ENCODE data around the gene MAL. TPM values are rescaled to one million over a fixed set of nuclear protein-coding genes. Genes with fewer than 3 reads are reported as not detected.

MAL gene
- total RNA-seq, 1 experiment from 2014 or later = 1.6 TPM

- no peak overlapping the region for H2AFZ ChIP-seq (ENCODE audit: low read length)
- POLR2A ChIA-PET (ENCODE audit: unreplicated experiment) = no interaction called here
Measured at GRCh38 chr2:95077861-95078603, 52.5 kb downstream of the MAL start.

GRCh38 chr2:95079199-95079683, 53.7 kb downstream of the MAL start:
- Histone ChIP-seq H3K9me3 (ENCODE audit: low read length) (no peaks in the 10 kb centered on the region), H3K27me3 (ENCODE audit: low read length) (no peaks in the 10 kb centered on the region), H3K4me3 (ENCODE audit: low read length) (no peak overlapping the region), H3F3A (ENCODE audit: low read length, unreplicated experiment) (no peaks in the 10 kb centered on the region), H3K27ac (ENCODE audit: low read length) (no peak overlapping the region), H3K9me2 (replicated peaks; ENCODE audit: low read length) (no peaks in the 10 kb centered on the region), H3K79me2 (ENCODE audit: low read length) (no peaks in the 10 kb centered on the region), H3K4me2 (ENCODE audit: low read length) (no peak overlapping the region), H3K9ac (ENCODE audit: low read length) (no peak overlapping the region), H3K4me1 (ENCODE audit: insufficient read depth, low read length) (peaks cover 10% of the 10 kb centered on the region; the same call in 1 of the 2 replicates), H4K20me1 (ENCODE audit: low read length) (no peaks in the 10 kb centered on the region), H2AFZ (ENCODE audit: low read length) (no peak overlapping the region), H3K36me3 (ENCODE audit: low read depth, low read length) (no peaks in the 10 kb centered on the region)
- TF ChIP-seq EZH2 (IDR thresholded peaks at IDR 0.05; ENCODE audit: low read length, unreplicated experiment) (no peak), CTCF (conservative IDR thresholded peaks at IDR 0.05; ENCODE audit: low read depth, low read length) (no peak), EZH2phosphoT487 (IDR thresholded peaks at IDR 0.05; ENCODE audit: borderline replicate concordance, low read length) (no peak)
- BruUV-seq (replicated peaks) = no TSS peak
- POLR2A ChIA-PET (ENCODE audit: unreplicated experiment) = no interaction called here
- intact Hi-C loops (cut with micrococcal nuclease) = no loop called here
- CTCF ChIA-PET = interaction anchor here (0.6 to 2.7 kb wide), 10 partner anchors 16 to 201 kb away, joined by 3 to 48 read pairs (median 5); partner anchors contain the start of gene MAL
- ATAC-seq = no peak
- no peak for DNase-seq

More at GRCh38 chr2:95077861-95078603, 52.5 kb downstream of the MAL start:
- Histone ChIP-seq H3K4me2 (ENCODE audit: low read length) (no peak overlapping the region), H3K4me3 (ENCODE audit: low read length) (no peak overlapping the region), H3K27ac (ENCODE audit: low read length) (no peak overlapping the region), H3K27me3 (ENCODE audit: low read length) (no peaks in the 10 kb centered on the region), H3K36me3 (ENCODE audit: low read depth, low read length) (no peaks in the 10 kb centered on the region), H4K20me1 (ENCODE audit: low read length) (no peaks in the 10 kb centered on the region), H3K9ac (ENCODE audit: low read length) (no peak overlapping the region), H3K9me3 (ENCODE audit: low read length) (no peaks in the 10 kb centered on the region), H3F3A (ENCODE audit: low read length, unreplicated experiment) (no peaks in the 10 kb centered on the region), H3K9me2 (replicated peaks; ENCODE audit: low read length) (no peaks in the 10 kb centered on the region), H3K79me2 (ENCODE audit: low read length) (no peaks in the 10 kb centered on the region), H3K4me1 (ENCODE audit: insufficient read depth, low read length) (peaks cover 10% of the 10 kb centered on the region; the same call in 1 of the 2 replicates)
- no peak for ATAC-seq
- no TSS peak for BruUV-seq (replicated peaks)
- no peak for DNase-seq
- intact Hi-C loops (cut with micrococcal nuclease) = loop anchor here (2.0 kb wide), 1 partner anchor 37 kb away; no protein-coding TSS in a partner anchor
- CTCF ChIA-PET = interaction anchor here (1.0 to 2.7 kb wide), 3 partner anchors 21 to 55 kb away, joined by 3 to 48 read pairs (median 6); partner anchors contain the start of gene MAL
- TF ChIP-seq EZH2 (IDR thresholded peaks at IDR 0.05; ENCODE audit: low read length, unreplicated experiment) = no peak
- no peak for TF ChIP-seq EZH2phosphoT487 (IDR thresholded peaks at IDR 0.05; ENCODE audit: borderline replicate concordance, low read length)
- no peak for TF ChIP-seq CTCF (conservative IDR thresholded peaks at IDR 0.05; ENCODE audit: low read depth, low read length)

- Histone ChIP-seq H3K4me3 (ENCODE audit: low read length) (no peak overlapping the region), H3K9me2 (replicated peaks; ENCODE audit: low read length) (no peaks in the 10 kb centered on the region), H3K9ac (ENCODE audit: low read length) (no peak overlapping the region), H2AFZ (ENCODE audit: low read length) (no peak overlapping the region), H3K4me2 (ENCODE audit: low read length) (no peak overlapping the region), H3K9me3 (ENCODE audit: low read length) (no peaks in the 10 kb centered on the region), H3K79me2 (ENCODE audit: low read length) (no peaks in the 10 kb centered on the region), H3K27ac (ENCODE audit: low read length) (no peak overlapping the region), H3K27me3 (ENCODE audit: low read length) (no peaks in the 10 kb centered on the region), H4K20me1 (ENCODE audit: low read length) (no peaks in the 10 kb centered on the region), H3K36me3 (ENCODE audit: low read depth, low read length) (peaks cover 24% of the 10 kb centered on the region), H3F3A (ENCODE audit: low read length, unreplicated experiment) (no peaks in the 10 kb centered on the region), H3K4me1 (ENCODE audit: insufficient read depth, low read length) (0 out of 2 replicates have a peak, but pooled peaks cover under 1% of the 10 kb centered on the region)
- no TSS peak for BruUV-seq (replicated peaks)
- ChIA-PET CTCF (no interaction called here), POLR2A (ENCODE audit: unreplicated experiment) (no interaction called here)
- ATAC-seq (peak; percentile 44; the same call in 1 of the 2 replicates), DNase-seq (peak; percentile 29)
- TF ChIP-seq EZH2 (IDR thresholded peaks at IDR 0.05; ENCODE audit: low read length, unreplicated experiment) = no peak
- TF ChIP-seq CTCF (conservative IDR thresholded peaks at IDR 0.05; ENCODE audit: low read depth, low read length) = no peak
- no peak for TF ChIP-seq EZH2phosphoT487 (IDR thresholded peaks at IDR 0.05; ENCODE audit: borderline replicate concordance, low read length)
- intact Hi-C loops (cut with micrococcal nuclease) = no loop called here
Measured at GRCh38 chr2:95082477-95082876, 57.0 kb downstream of the MAL start.
